ENCODE measurements around the gene IL15RA. TPM values are rescaled to one million over a fixed set of nuclear protein-coding genes. Genes with fewer than 3 reads are reported as not detected.

Gene IL15RA
- total and polyA plus RNA-seq, 2 donors (not counting 3 experiments of a cell fraction or from before 2014, with no cell fraction given): 18.8 to 20.6 TPM

DNA sequence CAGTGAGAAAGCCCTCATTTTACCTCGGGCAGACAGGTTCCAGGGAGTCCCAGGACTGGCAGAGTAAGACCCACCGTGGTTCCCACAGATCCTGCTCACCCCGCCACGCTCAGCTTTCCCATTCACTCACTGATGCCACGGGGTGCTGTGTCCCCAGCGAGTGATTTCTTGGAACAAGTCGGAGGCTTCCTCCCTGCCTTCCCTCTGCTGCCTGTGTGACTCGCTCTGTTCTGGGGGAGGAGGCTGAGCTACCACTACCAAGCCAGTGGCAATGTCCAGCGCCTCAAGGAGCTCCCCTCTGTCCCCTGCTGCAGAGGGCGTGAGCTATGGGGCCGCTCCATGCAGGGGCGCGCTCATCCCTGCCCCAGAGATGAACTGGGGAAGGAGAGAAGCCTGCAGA, 12.6 kb downstream of the IL15RA start:
- ChIA-PET CTCF (interaction anchor here (0.7 to 1.2 kb wide), 2 partner anchors 11 to 13 kb away, joined by 3 read pairs; partner anchors contain the start of gene IL15RA), POLR2A (no interaction called here)
- TF ChIP-seq GATA2 (IDR thresholded peaks at IDR 0.05; ENCODE audit: insufficient read depth, insufficient read length, low read depth, low read length) (no peak), FOS (IDR thresholded peaks at IDR 0.05; ENCODE audit: borderline replicate concordance, insufficient read depth, low read length) (no peak), JUN (IDR thresholded peaks at IDR 0.05; ENCODE audit: borderline replicate concordance, insufficient read depth, insufficient read length, low read depth) (no peak), MYC (IDR thresholded peaks at IDR 0.05; ENCODE audit: low read depth, low read length) (no peak), EZH2 (IDR thresholded peaks at IDR 0.05; ENCODE audit: borderline replicate concordance, low read depth, low read length, severe bottlenecking) (no peak), POLR2AphosphoS5 (IDR thresholded peaks at IDR 0.05; ENCODE audit: insufficient read depth, low read depth, low read length) (no peak)
- TF ChIP-seq, protein P1, sequence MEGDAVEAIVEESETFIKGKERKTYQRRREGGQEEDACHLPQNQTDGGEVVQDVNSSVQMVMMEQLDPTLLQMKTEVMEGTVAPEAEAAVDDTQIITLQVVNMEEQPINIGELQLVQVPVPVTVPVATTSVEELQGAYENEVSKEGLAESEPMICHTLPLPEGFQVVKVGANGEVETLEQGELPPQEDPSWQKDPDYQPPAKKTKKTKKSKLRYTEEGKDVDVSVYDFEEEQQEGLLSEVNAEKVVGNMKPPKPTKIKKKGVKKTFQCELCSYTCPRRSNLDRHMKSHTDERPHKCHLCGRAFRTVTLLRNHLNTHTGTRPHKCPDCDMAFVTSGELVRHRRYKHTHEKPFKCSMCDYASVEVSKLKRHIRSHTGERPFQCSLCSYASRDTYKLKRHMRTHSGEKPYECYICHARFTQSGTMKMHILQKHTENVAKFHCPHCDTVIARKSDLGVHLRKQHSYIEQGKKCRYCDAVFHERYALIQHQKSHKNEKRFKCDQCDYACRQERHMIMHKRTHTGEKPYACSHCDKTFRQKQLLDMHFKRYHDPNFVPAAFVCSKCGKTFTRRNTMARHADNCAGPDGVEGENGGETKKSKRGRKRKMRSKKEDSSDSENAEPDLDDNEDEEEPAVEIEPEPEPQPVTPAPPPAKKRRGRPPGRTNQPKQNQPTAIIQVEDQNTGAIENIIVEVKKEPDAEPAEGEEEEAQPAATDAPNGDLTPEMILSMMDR (IDR thresholded peaks at IDR 0.05; ENCODE audit: extremely low read depth in 1 of 2, insufficient read depth in 1 of 2, low read depth in 1 of 2, low read length in 2 of 2): no peak
- TF ChIP-seq, protein P2, sequence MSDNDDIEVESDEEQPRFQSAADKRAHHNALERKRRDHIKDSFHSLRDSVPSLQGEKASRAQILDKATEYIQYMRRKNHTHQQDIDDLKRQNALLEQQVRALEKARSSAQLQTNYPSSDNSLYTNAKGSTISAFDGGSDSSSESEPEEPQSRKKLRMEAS (IDR thresholded peaks at IDR 0.05; ENCODE audit: insufficient read depth, insufficient read length): no peak
- DNase-seq (ENCODE audit: low read depth, low spot score) (no peak), FAIRE-seq (no peak)
- BruUV-seq (replicated peaks): no TSS peak
- Histone ChIP-seq H2AFZ (ENCODE audit: low read depth, low read length) (no peak overlapping the region), H3K9ac (replicated peaks; ENCODE audit: extremely low read depth, insufficient read depth, low read length) (no peak overlapping the region), H3K27ac (ENCODE audit: insufficient read depth, low read depth, low read length) (no peak overlapping the region), H3K9me1 (replicated peaks; ENCODE audit: control insufficient read depth, extremely low read depth, insufficient read depth, low read length) (no peaks in the 10 kb centered on the region), H3K4me3 (replicated peaks in 1 of 3; ENCODE audit: insufficient read depth in 1 of 3, low read depth in 1 of 3, low read length in 3 of 3) (no peak overlapping the region), H3K4me1 (ENCODE audit: control insufficient read depth, extremely low read depth, insufficient read depth, low read length) (peaks cover 4% of the 10 kb centered on the region), H4K20me1 (replicated peaks; ENCODE audit: control insufficient read depth, extremely low read depth, insufficient read depth, low read length) (no peaks in the 10 kb centered on the region), H3K79me2 (ENCODE audit: control insufficient read depth, insufficient read depth, low read length) (peaks cover 8% of the 10 kb centered on the region), H3K9me3 (replicated peaks; ENCODE audit: control insufficient read depth, insufficient read depth, low read length) (no peaks in the 10 kb centered on the region), H3K27me3 (ENCODE audit: control insufficient read depth in 2 of 2, insufficient read depth in 2 of 2, low read length in 2 of 2) (no peaks in the 10 kb centered on the region), H3K4me2 (ENCODE audit: insufficient read depth, low read length) (no peak overlapping the region), H3K36me3 (ENCODE audit: control insufficient read depth in 2 of 2, extremely low read depth in 1 of 2, insufficient read depth in 2 of 2, low read length in 2 of 2) (peaks cover 0 to 11% of the 10 kb centered on the region in 2 experiments)
- dilution Hi-C loops (cut with MboI; ENCODE audit: extremely low pct_ligation_motif_present, low sequenced_read_pairs) (loop anchor here (25.0 kb wide), 1 partner anchor 123 kb away; the partner anchor contains the start of gene RBM17), intact Hi-C loops (cut with micrococcal nuclease) (no loop called here)

Data from endothelial cell of umbilical vein (primary cell).